Measurements from ENCODE around the gene LIN52. TPM values are rescaled to one million over a fixed set of nuclear protein-coding genes. Genes with fewer than 3 reads are reported as not detected.

LIN52 gene
- polyA plus RNA-seq, 1 donor from 2014 or later = 57.9 TPM

GRCh38 chr14:74195623-74196022 lies 110.9 kb downstream of the LIN52 start:
- no peaks in the 10 kb centered on the region for H3K79me2 ChIP-seq (replicated peaks; ENCODE audit: insufficient read depth, low read length)
- TF ChIP-seq POLR2AphosphoS5 (IDR thresholded peaks at IDR 0.05) (no peak), MXI1 (conservative IDR thresholded peaks at IDR 0.05; ENCODE audit: poor library complexity, severe bottlenecking) (no peak), SMC3 (conservative IDR thresholded peaks at IDR 0.05; ENCODE audit: poor library complexity) (no peak)
- TF ChIP-seq, protein P1, sequence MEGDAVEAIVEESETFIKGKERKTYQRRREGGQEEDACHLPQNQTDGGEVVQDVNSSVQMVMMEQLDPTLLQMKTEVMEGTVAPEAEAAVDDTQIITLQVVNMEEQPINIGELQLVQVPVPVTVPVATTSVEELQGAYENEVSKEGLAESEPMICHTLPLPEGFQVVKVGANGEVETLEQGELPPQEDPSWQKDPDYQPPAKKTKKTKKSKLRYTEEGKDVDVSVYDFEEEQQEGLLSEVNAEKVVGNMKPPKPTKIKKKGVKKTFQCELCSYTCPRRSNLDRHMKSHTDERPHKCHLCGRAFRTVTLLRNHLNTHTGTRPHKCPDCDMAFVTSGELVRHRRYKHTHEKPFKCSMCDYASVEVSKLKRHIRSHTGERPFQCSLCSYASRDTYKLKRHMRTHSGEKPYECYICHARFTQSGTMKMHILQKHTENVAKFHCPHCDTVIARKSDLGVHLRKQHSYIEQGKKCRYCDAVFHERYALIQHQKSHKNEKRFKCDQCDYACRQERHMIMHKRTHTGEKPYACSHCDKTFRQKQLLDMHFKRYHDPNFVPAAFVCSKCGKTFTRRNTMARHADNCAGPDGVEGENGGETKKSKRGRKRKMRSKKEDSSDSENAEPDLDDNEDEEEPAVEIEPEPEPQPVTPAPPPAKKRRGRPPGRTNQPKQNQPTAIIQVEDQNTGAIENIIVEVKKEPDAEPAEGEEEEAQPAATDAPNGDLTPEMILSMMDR (IDR thresholded peaks at IDR 0.05; ENCODE audit: poor library complexity, severe bottlenecking) = no peak
- TF ChIP-seq, protein P2, sequence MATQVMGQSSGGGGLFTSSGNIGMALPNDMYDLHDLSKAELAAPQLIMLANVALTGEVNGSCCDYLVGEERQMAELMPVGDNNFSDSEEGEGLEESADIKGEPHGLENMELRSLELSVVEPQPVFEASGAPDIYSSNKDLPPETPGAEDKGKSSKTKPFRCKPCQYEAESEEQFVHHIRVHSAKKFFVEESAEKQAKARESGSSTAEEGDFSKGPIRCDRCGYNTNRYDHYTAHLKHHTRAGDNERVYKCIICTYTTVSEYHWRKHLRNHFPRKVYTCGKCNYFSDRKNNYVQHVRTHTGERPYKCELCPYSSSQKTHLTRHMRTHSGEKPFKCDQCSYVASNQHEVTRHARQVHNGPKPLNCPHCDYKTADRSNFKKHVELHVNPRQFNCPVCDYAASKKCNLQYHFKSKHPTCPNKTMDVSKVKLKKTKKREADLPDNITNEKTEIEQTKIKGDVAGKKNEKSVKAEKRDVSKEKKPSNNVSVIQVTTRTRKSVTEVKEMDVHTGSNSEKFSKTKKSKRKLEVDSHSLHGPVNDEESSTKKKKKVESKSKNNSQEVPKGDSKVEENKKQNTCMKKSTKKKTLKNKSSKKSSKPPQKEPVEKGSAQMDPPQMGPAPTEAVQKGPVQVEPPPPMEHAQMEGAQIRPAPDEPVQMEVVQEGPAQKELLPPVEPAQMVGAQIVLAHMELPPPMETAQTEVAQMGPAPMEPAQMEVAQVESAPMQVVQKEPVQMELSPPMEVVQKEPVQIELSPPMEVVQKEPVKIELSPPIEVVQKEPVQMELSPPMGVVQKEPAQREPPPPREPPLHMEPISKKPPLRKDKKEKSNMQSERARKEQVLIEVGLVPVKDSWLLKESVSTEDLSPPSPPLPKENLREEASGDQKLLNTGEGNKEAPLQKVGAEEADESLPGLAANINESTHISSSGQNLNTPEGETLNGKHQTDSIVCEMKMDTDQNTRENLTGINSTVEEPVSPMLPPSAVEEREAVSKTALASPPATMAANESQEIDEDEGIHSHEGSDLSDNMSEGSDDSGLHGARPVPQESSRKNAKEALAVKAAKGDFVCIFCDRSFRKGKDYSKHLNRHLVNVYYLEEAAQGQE (IDR thresholded peaks at IDR 0.05; ENCODE audit: borderline replicate concordance) = no peak

GRCh38 chr14:74198441-74199234 lies 113.9 kb downstream of the LIN52 start:
- H3K9me3 ChIP-seq (ENCODE audit: low read length) = no peaks in the 10 kb centered on the region
- no peak for TF ChIP-seq SMC3 (conservative IDR thresholded peaks at IDR 0.05; ENCODE audit: poor library complexity)
- TF ChIP-seq, protein P2 (IDR thresholded peaks at IDR 0.05; ENCODE audit: borderline replicate concordance) = no peak
- no peak for TF ChIP-seq POLR2AphosphoS5 (IDR thresholded peaks at IDR 0.05)
- TF ChIP-seq TAF1 (IDR thresholded peaks at IDR 0.05; ENCODE audit: low read depth) = no peak
- H3K36me3 ChIP-seq (ENCODE audit: insufficient read depth, low read length) = no peaks in the 10 kb centered on the region
- no peak overlapping the region for H3K9ac ChIP-seq (ENCODE audit: low read length)
- no peaks in the 10 kb centered on the region for H3K79me2 ChIP-seq (replicated peaks; ENCODE audit: insufficient read depth, low read length)
- no peaks in the 10 kb centered on the region for H4K20me1 ChIP-seq (ENCODE audit: insufficient read depth)
- H3K27ac ChIP-seq (ENCODE audit: low read length) = no peak overlapping the region
- H2AFZ ChIP-seq (ENCODE audit: low read depth, low read length) = no peak overlapping the region
- no peaks in the 10 kb centered on the region for H3F3A ChIP-seq (ENCODE audit: insufficient read depth, low read length, poor library complexity, severe bottlenecking)
- no peaks in the 10 kb centered on the region for H3K27me3 ChIP-seq (ENCODE audit: insufficient read depth, low read depth, low read length)
- no peak overlapping the region for H3K4me2 ChIP-seq (ENCODE audit: low read length)
- no peaks in the 10 kb centered on the region for H3K9me2 ChIP-seq (ENCODE audit: insufficient read depth, low read length)
- H3K4me3 ChIP-seq (ENCODE audit: low read length) = no peak overlapping the region

More at GRCh38 chr14:74195623-74196022, 110.9 kb downstream of the LIN52 start:
- no peaks in the 10 kb centered on the region for H3K9me2 ChIP-seq (ENCODE audit: insufficient read depth, low read length)
- no peak overlapping the region for H2AFZ ChIP-seq (ENCODE audit: low read depth, low read length)
- no peak overlapping the region for H3K4me2 ChIP-seq (ENCODE audit: low read length)
- no peaks in the 10 kb centered on the region for H3F3A ChIP-seq (ENCODE audit: insufficient read depth, low read length, poor library complexity, severe bottlenecking)
- H3K9me3 ChIP-seq (ENCODE audit: low read length) = no peaks in the 10 kb centered on the region
- no peaks in the 10 kb centered on the region for H4K20me1 ChIP-seq (ENCODE audit: insufficient read depth)
- no peak overlapping the region for H3K4me3 ChIP-seq (ENCODE audit: low read length)
- no peaks in the 10 kb centered on the region for H3K27me3 ChIP-seq (ENCODE audit: insufficient read depth, low read depth, low read length)
- H3K9ac ChIP-seq (ENCODE audit: low read length) = no peak overlapping the region
- H3K27ac ChIP-seq (ENCODE audit: low read length) = no peak overlapping the region
- no peaks in the 10 kb centered on the region for H3K36me3 ChIP-seq (ENCODE audit: insufficient read depth, low read length)
